ENCODE measurements around the gene SEMA5A.

SEMA5A gene, protein sequence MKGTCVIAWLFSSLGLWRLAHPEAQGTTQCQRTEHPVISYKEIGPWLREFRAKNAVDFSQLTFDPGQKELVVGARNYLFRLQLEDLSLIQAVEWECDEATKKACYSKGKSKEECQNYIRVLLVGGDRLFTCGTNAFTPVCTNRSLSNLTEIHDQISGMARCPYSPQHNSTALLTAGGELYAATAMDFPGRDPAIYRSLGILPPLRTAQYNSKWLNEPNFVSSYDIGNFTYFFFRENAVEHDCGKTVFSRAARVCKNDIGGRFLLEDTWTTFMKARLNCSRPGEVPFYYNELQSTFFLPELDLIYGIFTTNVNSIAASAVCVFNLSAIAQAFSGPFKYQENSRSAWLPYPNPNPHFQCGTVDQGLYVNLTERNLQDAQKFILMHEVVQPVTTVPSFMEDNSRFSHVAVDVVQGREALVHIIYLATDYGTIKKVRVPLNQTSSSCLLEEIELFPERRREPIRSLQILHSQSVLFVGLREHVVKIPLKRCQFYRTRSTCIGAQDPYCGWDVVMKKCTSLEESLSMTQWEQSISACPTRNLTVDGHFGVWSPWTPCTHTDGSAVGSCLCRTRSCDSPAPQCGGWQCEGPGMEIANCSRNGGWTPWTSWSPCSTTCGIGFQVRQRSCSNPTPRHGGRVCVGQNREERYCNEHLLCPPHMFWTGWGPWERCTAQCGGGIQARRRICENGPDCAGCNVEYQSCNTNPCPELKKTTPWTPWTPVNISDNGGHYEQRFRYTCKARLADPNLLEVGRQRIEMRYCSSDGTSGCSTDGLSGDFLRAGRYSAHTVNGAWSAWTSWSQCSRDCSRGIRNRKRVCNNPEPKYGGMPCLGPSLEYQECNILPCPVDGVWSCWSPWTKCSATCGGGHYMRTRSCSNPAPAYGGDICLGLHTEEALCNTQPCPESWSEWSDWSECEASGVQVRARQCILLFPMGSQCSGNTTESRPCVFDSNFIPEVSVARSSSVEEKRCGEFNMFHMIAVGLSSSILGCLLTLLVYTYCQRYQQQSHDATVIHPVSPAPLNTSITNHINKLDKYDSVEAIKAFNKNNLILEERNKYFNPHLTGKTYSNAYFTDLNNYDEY

GRCh38 chr5:9545992-9546851, at the start of gene SEMA5A:
SEMA5A (minus strand) TSS chr5:9546075; CDS start chr5:9379946, 166,129 bp downstream.
- DNase-seq = peak; percentile 7 to 9

- DNase-seq = no peak
These were observed 49.0 kb upstream of the SEMA5A start for GRCh38 chr5:9594913-9595312.

- DNase-seq = no peak
These were observed 43.4 kb upstream of the SEMA5A start for GRCh38 chr5:9589049-9589835.

DNA sequence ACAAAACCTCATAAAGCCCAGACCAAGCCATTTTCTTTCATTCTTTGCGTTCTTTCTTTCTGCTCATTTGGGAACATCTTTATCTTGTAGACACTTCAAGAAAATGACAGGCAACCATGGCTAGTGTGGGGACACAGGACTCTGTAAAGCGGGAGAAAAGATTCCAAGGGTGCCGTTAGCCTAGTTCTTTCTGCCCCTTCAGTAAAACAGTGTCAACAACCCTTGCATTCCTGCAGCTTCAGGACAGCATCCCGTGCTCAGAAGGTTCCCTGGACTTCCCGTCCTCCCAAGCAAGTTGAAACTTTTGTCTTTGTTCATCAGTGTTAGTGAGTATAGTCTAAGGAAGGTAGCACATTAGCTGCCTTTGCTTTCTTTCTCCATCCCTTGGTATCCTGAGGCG, 42.4 kb upstream of the SEMA5A start:
- DNase-seq = no peak

- DNase-seq = no peak
These were observed 41.3 kb upstream of the SEMA5A start for GRCh38 chr5:9587135-9587534.

GRCh38 chr5:9582406-9582805, 36.5 kb upstream of the SEMA5A start:
- DNase-seq = no peak

- DNase-seq = no peak
These were observed 27.9 kb upstream of the SEMA5A start for GRCh38 chr5:9573796-9574195.

- DNase-seq = no peak
These were observed 26.4 kb upstream of the SEMA5A start for GRCh38 chr5:9572246-9572645.

DNA sequence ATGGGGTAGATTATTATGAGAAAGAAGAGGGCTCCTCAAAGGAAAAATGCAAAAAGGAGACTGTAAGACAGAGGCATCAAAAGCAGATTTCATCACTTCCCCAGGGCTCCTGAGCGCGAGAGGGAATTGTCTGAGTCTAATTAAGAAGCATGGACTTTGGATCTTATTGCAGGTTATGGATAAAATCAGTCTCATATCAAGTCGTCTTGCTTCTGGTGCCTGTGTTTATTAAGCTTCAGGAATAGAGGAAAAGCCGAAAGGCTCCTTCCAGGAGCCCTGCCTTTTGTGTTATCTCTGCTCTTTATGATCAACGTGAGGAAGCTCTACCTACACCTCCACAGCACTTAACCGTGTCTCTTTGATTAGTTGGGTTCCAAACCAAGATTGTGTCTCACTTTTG, 25.0 kb upstream of the SEMA5A start:
- DNase-seq = no peak

DNA sequence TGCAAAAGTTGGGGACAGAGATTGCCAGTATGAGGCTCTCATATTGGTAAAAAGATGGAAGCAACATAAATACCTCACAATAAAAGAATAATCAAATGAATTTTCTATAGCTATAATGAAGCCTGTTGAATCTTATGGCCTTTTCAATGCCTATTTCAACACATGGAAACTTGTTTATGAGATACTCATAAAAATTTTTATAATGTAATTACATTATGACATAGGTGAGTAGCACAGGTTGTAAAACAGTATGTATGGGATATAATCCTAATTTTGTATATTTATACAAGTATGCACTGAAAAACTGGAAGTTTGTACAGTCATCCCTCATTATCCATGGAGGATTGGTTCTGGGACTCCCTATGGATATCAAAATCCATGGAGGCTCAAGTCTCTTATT, 21.2 kb upstream of the SEMA5A start:
- DNase-seq = no peak

GRCh38 chr5:9564752-9565151, 18.9 kb upstream of the SEMA5A start:
- no peak for DNase-seq

GRCh38 chr5:9562141-9562540, 16.3 kb upstream of the SEMA5A start:
- no peak for DNase-seq

GRCh38 chr5:9559965-9560364, 14.1 kb upstream of the SEMA5A start:
- DNase-seq = no peak

DNA sequence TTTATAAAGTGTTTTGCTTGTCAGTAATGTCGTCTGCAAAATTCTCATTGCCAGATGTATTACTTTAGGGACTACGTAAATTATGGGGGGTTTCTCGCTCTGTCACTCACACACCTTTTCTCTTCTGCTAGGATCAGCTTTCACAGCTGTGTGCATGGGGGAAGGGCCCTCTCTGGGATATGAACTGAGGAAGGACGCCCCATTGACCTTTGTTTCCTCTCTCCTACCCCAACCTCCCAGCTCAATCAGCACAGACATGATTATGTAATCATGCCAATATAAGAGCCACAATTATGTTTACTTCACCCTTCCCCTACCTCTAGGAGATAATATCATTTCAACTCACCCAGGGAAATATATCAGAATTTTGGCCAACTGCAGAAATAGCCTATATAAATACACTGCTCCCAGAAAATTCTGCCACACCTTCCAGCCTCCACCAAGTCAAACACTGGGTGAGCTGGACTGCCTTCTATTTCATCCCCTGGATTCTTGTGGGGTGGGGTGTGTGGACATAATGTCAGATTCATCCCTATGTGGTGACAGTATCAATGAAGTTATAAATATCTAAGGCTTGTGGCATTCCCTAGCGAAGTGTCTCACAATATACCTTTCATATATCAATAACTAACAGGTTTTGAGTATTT, 12.6 kb upstream of the SEMA5A start:
- no peak for DNase-seq

DNA sequence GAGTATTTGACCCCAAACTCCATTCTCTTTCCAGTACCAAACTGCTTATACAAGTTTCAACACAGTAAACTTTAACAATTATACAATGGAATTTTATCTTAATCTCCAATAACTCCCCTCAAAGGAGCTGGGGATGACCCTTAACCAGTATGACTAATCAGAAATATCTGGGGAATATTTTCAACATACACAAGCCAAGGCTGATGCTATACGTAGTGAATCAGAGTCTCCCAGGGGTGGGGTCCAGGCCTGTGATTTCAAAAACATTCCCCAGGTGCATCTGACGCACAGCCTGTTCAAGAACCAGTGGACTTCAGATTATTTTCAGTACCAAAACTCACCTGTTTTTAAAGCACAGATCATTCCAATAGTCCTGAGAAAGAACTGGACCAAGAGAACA, 11.8 kb upstream of the SEMA5A start:
- DNase-seq = no peak

GRCh38 chr5:9555961-9556360, 10.1 kb upstream of the SEMA5A start:
- DNase-seq = no peak

DNA sequence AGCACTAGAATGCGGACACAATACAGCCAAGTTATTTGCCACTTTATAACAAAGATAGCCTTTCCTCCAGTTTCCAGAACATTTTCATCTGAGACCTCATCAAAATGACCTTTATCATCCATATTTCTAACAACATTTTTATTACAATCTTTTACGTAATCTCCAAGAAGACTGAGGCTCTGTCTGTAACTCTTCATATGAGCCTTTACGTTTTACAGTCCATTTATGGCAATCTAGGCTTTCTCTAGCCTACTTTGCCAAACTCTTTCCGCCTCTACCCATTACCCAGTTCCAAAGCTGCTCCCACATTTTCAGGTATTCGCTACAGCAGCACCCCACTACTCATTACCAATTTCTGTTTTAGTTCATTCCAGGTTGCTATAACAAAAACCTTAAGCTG, 8.2 kb upstream of the SEMA5A start:
- no peak for DNase-seq

GRCh38 chr5:9553561-9553960, 7.7 kb upstream of the SEMA5A start:
- no peak for DNase-seq

DNA sequence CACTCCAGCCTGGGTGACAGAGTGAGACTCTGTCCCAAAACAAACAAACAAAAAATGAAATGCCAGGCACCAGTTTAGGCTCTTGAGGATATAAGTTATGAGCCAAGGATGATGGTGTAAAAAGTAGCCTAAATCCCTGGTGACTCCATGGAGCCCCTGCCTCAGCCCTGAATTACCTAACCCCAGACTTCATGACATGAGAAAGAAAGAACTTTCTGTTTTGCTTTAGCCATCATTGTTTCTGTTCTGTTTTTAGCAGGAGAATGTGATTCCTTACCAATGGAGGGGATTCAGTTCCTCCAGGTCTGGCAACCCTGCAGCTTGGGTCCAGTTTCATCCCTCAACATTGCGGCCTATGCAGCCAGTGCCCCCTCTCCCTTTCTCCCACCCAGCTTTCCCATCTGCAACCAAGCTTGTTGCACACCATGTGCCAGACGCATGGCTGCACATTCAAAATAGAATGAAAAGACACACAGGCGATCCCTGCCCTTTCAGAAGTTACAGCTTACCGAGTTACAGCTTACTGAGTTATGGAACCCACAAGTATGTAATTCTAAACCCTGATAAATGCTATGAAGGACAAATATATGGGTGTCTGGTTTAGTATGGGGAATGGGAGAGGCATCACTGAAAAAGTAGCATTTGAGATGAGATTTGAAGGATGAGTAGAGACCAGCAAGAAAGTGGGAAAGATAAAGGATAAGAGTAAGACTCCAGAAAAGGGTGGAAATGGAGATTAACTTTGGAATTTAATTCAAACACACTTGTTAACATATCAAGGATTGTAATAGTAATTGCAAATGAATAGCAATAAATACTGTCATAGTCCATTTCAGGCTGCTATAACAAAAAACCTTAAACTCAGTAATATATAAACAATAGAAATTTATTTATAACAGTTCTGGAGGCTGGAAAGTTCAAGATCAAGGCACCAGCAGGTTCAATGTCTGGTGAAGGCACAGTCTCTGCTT, 6.0 kb upstream of the SEMA5A start:
- no peak for DNase-seq

- no peak for DNase-seq
These were observed 4.1 kb upstream of the SEMA5A start for GRCh38 chr5:9549941-9550340.
